Femur (tissue), 1 donor: ENCODE measurements around the gene PNN.
"Not testable (repeated sequence)": the region's sequence is repeated elsewhere in the genome, so short reads cannot be mapped to it uniquely, and the experiment has no call there.

Experiments
- DNase-seq: peaks from one replicate; pipeline ENCODE4 v3.0.0-alpha.2; 2017

The PNN gene

DNA sequence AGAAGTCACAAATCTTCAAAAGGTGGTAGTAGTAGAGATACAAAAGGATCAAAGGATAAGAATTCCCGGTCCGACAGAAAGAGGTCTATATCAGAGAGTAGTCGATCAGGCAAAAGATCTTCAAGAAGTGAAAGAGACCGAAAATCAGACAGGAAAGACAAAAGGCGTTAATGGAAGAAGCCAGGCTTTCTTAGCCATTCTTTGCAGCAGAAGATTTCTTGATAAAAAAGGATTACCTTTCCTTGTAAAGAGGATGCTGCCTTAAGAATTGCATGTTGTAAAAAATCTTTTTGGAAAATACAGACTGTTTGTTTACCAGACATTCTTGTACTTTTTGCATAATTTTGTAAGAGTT lies 6.6 kb downstream of the PNN start:
- DNase-seq: no peak

DNA sequence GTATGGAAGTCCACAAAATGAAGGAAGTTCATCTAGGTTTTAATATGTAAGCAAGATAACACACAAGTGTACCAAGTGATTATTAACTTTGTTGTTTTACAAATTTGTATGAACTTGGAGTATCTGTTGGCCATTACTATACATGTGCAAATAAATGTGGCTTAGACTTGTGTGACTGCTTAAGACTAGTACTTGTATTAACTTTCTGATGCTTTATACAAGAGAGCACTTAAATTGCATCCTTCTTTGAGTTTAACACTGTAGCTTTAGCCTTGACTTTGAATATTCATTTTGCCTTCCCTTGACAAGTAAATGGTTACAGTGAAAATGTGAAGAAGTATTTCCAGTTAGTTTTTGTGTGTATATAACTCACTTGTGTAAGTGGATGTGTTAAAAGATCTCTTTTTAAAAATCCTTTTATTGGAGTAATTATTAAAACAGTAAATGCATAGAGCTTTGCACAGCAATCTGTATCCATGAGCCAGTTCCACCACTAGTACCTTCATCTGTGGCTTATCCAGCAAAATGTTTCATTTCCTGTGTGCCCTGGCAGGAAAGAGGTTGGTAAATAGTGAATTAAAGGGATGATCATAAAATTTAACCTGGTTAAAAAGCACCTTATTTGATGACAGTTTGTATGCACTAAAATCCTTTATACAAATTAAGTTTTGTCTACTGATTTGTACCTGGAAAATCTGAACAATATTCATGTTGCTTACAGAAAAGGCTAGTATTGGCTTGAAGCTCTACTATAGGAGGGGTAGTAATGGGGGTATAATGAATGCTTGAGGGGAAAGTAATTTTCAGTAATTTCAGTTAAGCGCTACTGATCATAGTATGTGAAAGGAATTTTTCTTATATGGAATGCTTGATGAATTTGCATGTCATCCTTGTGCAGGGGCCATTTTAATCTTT lies 8.0 kb downstream of the PNN start:
- DNase-seq: no peak

DNA sequence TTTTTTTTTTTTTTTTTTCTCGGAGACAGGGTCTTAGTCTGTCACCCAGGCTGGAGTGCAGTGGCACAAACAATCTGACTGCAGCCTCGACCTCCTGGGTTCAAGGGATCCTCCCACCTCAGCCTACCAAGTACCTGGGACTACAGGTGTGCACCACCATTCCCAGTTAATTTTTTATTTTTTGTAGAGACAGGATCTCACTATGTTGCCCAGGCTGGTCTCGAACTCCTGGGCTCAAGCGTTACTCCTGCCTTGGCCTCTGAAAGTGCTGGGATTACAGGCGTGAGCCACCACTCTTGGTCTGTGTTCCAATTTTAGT lies 8.6 kb downstream of the PNN start:
- not testable (repeated sequence) for DNase-seq

DNA sequence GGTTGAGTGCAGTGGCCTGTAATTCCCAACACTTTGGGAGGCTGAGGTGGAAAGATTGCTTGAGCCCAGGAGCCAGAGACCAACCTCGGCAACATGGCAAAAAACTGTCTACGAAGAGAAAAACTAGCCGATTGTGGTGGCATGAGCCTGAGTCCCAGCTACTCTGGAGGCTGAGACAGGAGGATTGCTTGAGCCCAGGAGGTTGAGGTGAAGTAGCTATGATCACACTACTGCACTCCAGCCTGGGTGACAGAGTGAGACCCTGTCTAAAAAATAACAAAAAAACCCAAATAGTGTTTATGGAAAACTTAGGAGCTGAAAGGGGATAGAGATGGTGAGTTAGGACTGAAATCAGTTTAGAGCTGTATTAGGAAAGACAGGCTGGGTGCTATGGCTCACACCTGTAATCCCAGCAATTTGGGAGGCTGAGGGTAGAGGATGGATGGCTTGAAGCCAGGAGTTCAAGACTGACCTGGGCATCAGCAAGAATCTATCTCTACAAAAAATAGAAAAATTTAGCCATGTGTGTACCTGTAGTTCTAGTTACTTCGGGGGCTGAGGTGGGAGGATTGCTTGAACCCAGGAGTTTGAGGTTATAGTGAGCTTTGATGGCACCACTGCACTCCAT lies 9.7 kb downstream of the PNN start:
- no peak for DNase-seq

DNA sequence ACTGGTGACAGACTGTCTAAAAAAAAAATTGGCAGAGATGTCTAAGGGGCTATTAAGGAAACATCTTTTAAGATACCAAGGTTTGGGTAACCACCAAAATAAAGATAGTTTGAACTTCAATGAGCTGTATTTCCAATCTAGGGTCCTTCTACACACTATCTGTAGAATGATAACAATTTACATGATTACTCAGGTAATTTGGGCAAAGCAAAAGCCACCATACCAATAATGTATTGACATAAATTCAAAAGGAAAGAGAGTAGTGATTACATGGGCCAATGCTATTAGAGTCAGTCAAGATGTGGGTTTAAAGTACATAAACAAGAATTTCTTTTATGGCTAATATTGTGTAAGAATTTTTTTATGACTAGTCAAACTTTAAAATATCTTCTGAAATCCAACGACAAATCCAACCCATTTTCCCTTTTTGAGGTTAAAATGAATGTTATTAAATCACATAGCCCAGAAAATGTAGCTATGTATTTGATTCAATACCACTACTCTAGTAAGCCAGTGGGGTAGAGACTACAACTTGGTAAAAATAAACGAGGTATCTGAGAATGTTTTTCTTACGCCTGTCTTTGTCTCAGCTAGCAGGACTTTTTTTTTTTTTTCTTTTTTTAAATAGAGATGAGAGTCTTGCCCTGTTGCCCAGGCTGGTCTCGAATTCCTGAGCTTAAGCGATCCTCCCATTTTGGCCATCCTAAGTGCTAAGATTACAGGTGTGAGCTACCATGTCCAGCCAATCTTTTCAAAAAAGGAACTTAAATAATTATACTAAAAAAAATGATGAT lies 10.4 kb downstream of the PNN start:
- no peak for DNase-seq

DNA sequence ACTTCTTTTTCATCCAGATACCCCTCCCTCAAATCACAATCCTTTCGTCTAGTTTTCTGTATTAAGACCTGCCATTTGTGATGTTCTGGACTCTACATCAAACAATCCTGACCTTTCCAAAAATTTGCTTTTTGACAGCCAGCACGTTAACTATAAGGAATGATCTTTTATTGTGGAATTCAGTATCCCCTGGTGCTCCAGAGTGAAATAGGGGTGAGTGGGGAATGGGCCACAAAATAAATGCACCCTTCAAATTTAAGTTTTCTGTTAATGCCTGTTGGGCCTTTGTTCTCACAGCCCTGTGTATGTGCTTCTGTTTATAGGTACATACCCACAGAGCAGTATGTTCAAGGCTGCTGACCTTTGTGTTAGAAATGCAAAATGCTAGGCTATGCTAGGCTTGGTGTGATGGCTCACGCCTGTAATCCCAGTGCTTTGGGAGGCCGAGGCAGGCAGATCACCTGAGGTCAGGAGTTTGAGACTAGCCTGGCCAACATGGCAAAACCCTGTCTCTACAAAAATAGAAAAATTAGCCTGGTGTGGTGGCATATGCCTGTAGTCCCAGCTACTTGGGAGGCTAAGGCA lies 12.0 kb downstream of the PNN start:
- DNase-seq: no peak

DNA sequence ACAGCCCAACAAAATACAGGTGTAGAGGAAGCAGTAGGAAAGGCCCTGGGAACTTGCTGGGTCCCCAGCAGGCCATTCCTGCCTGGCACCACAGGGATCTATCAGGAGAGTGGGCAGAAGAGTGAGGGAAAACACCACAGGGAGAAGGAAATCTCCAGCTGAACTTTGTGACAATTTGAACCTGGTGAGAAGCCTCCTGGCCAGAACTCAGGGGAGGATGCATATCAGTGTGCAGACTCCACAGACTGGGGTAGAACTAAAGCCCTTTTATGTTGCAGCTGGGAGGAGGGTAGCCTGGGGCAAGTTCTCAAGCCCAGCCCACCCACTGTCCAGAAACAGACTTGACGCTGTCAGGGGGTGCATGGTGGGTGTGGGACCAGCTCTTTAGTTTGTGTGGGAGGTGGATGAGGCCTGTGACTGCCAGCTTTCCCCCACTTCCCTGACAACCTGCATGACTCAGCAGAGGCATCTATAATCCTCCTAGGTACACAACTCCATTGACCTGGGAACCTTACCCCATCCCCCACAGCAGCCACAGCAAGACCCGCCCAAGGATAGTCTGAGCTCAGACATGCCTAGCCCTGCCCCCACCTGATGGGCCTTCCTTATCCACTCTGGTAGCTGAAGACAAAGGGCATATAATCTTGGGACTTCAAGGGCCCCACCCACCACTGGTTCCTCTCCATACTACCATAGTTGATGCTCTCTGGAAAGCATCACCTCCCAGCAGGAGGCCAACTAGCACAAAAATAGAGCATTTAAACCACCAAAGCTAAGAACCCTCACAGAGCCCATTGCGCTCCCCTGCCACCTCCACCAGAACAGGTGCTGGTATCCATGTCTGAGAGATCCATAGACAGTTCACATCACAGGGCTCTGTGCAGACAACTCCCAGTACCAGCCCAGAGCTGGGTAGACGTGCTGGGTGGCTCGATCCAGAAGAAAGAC lies 28.9 kb downstream of the PNN start:
- no peak for DNase-seq

DNA sequence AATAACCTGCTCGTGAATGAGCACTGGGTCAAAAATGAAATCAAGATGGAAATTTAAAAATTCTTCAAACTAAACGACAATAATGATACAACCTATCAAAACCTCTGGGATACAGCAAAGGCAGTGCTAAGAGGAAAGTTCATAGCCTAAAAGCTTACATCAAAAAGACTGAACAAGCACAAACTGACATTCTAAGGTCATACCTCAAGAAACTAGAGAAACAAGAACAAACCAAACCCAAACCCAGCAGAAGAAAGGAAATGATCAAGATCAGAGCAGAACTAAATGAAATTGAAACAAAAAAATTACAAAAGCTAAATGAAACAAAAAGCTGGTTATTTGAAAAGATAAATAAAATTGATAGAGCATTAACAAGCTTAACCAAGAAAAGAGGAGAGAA lies 32.4 kb downstream of the PNN start:
- not testable (repeated sequence) for DNase-seq

DNA sequence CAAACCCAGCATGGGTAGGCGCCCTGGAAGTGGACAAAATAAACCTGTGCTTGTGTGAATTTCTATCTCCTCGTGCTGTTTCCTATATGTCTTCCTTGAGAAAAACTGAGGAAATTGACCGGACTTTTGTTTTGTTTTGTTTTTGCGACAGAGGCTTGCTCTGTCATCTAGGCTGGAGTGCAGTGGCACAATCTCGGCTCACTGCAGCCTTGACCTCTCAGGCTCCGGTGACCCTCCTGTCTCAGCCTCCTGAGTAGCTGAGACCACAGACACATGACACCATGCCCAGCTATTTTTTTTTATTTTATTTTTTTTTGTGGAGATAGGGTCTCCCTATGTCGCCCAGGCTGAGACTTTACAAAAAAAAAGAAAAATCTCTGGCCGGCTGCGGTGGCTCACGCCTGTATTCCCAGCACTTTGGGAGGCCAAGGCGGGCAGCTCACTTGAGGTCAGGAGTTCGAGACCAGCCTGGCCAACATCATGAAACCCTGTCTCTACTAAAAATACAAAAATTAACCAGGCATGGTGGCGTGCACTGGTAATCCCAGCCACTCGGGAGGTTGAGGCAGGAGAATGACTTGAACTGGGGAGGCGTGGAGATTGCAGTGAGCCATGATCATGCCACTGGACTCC lies 36.2 kb downstream of the PNN start:
- DNase-seq: no peak

DNA sequence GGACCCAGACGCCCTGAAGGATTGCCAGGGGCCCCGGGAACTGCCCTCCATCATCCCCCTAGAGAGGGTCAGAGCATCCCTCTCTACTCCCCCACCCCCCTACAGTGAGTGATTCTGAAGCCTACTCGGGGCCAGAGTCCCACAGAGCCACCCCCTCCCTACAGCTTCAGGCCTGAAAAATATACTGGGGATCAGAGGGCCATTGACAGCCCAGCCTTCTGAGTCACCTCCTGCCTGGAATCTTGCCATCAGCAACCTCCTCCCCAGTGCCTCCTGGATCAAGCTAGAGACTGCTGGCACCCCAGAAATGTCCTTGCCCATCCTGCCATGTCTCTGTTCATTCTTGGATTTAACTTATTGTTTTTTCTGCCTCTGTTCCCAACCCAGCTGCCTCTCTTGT lies 37.0 kb downstream of the PNN start:
- DNase-seq: no peak

DNA sequence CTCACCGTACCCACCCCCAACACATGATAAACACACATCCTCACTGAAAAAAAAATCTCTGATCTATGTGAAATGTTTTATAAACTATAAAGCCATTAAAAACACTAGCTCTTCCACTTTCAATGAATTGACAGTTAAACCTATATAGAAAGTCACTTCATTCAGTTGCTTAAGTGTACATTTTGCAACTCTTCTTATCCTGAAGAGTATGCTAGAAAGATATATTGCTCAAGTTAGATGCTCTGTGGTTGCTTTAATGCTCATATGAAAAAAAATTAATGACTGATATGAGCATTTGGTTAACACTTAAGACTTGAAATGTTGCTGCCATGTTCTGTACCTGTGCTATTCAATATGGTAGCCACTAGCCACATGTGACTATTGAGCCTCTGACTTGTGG lies 37.6 kb downstream of the PNN start:
- no peak for DNase-seq

DNA sequence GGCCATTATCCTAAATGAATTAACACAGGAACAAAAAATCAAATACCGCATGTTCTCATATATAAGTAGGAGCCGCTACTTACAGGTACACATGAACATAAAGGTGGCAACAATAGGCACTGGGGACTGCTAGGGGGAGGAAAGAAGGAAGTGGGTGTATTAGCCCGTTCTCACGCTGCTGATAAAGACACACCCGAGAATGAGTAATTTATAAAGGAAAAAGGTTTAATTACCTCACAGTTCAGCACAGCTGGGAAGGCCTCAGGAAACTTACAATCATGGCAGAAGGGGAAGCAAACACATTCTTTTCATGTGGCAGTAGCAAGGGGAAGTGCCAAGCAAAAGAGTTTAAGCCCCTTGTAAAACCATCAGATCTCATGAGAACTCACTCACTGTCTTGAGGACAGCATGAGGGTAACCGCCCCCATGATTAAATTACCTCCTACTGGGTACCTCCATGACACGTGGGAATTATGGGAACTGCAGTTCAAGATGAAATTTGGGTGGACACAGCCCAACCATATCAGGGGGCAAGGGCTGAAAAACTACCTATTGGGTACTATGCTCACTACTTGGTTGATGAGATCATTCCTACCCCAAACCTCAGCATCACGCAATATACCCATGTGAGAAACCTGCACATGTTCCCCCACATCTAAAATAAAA lies 42.3 kb downstream of the PNN start:
- DNase-seq: no peak

DNA sequence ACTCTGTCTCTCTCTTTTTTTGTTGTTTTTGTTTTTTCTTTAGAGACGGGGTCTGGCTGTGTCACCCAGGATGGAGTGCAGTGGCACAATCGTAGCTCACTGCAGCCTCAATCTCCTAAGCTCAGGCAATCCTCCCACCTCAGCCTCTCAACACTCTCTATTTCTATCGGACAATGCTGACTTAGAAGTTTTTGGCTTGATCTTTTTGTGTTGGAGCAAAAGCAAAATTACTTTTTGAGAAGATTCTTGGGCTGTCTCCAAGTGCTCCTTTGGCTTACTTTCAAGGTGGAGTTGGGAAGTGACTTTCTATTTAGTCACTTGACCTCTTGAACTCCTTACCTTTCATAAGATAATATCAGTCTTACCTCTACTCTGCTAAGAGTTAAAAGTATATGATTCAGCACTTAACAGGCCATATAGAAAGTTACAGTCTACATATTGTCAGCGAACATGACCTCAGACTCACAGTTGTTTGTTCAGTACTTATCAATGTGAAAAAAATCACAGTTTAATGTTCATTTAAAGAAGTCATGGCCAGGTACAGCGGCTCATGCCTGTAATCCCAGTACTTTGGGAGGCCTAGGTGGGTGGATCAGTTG lies 43.2 kb downstream of the PNN start:
- no peak for DNase-seq

DNA sequence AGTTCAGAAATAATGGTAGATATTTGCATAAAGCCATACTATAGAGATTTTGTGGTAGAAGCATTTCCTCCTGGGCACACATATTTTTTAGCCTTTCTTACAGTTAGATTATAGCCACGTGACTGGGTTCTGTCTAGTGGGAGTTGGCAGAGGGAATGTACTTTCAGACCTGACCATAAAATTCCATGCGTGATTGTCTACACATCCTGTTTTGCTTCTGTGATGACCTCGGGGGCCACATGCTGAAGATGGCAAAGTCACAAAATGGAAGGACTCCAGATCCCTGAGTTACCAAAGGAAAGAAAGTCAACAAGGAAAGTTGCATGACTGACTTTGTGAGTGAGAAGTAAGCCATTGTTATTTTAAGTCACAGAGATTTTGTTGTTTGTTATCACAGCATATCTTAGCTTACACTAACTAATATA lies 44.0 kb downstream of the PNN start:
- no peak for DNase-seq

DNA sequence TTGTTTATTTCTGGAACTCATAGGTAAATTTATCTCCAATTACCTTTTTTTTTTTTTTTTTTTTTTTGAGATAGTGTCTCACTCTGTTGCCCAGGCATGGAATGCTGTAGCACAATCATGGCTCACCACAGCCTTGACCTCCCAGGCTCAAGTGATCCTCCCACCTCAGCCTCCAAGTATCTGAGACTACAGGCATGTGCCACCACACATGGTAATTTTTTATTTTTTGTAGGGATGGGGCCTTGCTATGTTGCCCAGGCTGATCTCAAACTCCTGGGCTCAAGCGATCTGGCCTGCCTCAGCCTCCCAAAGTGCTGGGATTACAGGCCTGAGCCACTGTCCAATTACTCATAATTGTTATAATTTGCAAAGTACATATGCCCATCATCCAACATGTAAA lies 45.4 kb downstream of the PNN start:
- not testable (repeated sequence) for DNase-seq

DNA sequence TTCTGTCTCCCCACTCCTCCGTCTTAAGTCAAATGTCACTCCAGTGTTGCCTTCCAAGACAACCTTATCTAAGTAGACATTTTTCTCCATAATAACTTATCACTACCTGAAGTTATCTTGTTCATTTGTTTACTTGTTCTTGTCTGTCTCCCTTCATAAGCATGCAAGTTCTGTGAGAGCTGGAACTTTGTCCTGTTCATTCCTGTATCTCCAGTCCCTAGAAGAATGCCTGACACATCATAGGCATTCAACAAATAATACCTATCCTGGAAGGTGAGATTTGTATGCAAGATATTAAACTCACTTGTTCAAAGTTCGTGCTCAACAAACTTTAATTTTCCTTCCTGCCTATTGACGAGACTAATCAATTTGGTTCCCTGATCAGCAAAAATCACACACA lies 53.0 kb downstream of the PNN start:
- no peak for DNase-seq

DNA sequence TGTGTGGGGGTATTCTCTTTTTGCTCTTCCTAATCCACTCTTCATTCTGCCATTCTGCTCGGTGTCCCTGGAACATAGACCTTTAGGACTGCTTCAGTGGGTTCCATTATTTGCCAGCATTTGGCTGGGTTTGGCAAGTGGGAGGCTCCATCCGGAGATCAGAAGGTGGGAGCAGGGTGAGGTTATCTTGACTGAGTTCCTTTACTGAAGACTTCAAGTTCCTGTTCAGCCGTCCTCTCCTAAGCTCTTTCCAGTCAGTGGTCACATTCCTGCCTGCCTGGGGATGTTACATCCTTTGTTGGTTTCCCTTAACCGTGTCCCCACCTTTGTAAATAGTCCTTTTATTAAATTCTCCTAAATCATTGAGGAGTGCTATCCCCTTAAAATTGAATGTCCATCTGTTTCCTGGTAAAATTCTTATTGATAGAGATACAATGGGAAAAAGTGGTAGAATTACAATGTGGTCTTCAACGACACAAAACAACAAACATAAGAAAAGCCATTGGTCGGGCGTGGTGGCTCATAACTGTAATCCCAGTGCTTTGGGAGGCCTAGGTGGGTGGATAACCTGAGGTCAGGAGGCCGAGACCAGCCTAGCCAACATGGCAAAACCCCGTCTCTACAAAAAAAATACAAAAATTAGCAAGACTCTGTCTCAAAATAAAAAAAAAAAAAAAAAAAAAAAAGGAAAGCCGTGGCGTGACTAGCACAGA lies 53.6 kb downstream of the PNN start:
- DNase-seq: no peak

DNA sequence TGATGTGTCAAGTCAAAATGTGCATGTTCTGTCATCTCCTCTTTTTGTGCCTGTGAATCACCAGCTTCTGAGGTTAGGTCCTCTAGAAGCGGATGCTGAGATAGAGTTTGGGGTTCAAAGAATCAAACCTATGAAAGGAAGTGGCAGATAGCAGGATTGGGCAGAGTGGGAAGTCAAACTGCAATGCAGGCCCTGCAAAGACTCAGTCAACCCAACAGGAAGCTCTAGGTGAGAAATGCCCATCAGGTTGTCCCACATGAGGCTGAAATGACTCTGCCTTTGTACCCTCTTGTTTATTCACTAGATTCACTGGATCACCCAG lies 54.1 kb downstream of the PNN start:
- no peak for DNase-seq

DNA sequence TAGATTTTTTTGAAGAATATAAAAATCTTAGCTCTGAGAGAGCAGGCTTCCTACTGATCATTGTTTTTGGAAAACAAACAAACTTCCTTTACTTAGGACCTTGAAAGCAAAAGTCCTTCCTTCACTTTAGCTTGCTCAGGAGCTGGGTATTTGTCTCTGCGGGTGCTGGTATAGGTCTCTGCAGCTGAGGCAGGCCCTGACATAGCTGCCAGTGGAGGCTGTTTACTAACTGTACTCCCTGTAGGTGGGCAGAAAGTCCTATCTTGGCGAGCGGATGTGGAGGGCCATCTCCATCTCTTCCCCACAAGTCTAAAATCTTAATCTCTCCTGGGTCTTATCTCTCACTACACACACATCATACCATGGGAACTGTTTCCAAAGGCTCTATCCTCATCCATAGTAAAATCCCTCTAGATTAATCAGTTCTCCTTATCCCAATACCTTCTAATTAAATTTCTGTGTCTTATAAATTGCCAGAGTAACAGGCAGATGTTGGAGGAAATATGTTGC lies 54.6 kb downstream of the PNN start:
- no peak for DNase-seq

DNA sequence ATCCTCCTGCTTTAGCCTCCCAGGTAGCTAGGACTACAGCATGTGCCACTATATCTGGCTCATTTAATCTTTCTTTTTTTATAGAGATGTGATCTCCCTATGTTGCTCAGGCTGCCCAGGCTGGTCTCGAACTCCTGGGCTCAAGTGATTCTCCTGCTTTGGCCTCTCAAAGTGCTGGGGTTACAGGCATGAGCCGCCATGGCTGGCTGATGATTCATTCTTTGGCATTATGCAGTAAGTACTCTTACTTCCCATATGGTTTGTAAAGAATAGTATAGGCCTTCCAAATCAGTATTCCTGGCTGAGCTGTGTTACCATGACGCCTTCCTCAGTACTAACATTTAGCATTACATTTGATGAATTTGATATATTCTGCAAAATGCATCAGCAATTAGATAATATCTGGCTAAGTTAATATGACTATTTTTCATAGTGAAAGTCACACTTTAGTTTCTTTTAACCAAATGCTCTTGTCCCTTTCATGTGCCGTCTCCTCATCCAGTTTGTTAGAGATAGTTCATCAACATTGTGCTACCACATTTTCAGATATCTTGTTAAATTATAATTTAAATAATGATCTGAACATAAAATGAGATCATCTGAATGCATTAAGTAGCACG lies 55.5 kb downstream of the PNN start:
- DNase-seq: no peak
